Inflammatory macrophage treated with lipopolysaccharide for 4 hours (primary cell): Measurements from ENCODE around the gene AIPL1.

Experiments used
- DNase-seq: peaks from one replicate; pipeline ENCODE4 v3.0.0-alpha.2; 2020

AIPL1 gene

GRCh38 chr17:6465206-6466003, 30.5 kb upstream of the AIPL1 start:
- DNase-seq = no peak

DNA sequence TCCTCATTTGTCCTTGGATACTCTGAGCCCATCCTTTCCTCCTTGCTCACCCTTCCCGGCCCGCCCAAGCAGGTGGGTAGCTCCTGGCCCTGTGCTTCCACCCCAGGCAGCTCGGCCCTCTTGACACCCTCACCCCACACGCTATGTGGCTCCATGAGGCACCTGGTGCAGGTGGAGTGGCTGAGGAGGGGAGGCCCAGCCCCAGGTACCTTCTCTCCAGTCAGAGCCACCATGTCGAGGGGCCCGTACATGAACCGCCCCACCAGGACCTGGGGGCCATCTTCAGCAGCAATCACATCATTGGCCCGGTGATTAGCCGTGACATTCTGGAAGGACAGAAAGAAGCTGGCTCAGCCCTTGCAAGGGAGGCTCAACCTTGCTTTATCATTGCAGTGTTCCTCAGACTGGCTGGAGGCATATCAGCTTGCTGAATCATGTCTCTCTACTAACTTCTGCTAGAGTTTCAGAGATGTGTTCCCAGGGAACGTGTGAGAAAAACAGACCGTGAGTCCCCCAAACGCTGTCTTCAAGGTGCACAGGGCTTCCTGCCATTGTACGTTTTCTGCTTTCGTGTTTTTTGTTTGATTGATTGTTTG, 29.6 kb upstream of the AIPL1 start:
- no peak for DNase-seq

DNA sequence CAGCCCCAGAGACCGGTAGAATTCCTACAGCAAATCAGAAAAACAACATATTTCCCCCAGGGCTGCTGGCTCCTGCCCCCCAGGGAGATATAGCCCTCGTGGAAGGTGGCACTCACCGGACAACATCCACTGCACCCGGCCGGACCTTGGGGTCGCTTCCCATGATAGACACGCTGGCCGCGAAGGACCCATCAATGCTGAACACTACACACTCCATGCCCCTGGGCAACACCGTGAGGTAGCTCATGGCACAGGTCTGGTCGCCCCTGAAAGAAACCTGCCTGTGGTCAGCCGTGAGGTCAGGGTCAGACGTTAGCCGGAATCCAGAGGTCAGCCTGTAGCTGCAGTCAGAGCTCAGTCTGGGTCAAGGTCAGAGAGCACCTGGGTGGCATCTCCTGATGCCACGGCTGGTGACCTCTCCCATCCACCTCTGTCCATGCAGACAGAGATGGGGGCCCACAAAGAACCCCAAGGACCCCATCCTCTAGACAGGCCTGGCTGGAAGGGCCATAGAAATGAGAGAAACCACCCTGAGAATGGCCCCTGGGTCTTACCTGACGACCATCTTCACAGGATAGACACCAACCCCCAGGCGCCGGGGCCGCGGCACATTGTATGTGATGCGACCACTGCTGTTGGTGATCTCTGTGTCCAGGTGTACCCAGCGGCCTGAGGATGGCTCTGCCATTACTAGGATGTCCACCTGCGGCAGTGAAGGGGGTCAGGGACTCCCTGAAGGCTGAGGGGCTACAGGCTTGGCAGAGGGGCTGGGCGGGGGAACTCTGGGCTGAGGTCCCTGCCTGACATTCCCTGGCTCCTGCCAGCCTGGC, 28.9 kb upstream of the AIPL1 start:
- DNase-seq = no peak

GRCh38 chr17:6462692-6463091, 27.8 kb upstream of the AIPL1 start:
- no peak for DNase-seq

GRCh38 chr17:6461792-6462524, 27.0 kb upstream of the AIPL1 start:
- no peak for DNase-seq

GRCh38 chr17:6461246-6461645, 26.3 kb upstream of the AIPL1 start:
- DNase-seq = no peak

DNA sequence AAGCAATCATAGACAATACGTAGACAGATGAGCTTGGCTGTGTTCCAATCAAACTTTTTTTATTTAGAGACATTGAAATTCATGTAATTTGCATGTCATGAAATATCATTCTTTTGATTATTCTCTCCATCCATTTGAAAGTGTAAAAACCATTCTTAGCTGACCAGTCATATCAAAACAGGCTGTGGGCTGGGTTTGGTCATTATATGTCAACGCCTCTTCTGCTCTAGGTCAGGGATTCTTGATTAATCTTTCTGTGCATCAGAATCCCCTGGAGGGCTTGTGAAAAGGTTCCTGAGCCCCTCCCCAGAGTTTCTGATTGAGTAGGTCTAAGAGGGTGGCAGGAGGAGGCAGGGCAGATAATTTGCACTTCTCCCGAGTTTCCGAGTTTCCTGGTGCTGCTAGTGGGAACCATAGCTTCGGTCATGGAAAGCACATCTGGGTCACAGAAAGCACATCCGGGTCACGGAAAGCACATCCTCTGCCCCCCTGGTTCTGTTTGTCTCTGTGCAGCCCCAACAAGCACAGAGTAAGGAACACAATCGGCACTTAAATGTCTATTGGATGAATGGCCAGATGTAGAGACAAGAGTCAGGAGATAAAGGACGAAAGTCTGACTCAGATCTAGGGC, 25.7 kb upstream of the AIPL1 start:
- no peak for DNase-seq

DNA sequence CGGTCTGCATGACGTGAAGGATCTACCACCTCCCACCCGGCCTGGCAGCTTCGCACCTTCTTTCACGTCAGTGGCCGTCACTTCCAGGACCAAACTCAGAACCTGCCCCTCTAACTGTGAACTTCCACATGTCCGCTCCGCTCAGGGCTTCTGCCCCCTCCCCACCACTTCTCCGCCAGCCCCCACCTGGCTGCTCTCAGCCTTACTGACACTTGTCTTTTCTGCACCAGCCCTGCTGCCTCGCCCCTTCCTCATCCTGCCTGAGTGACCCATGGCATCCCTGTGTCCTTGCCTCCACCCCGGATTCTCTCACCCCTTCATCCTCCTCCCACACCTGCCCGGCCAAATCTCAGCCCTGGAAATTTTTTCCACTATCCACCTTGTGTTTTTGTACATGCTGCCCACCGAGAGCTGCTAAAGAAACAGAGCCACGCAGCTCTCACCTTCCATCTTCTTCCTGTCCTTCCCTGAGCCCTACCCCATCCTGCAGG, 23.6 kb upstream of the AIPL1 start:
- DNase-seq = no peak

GRCh38 chr17:6457688-6458459, 23.0 kb upstream of the AIPL1 start:
- no peak for DNase-seq

DNA sequence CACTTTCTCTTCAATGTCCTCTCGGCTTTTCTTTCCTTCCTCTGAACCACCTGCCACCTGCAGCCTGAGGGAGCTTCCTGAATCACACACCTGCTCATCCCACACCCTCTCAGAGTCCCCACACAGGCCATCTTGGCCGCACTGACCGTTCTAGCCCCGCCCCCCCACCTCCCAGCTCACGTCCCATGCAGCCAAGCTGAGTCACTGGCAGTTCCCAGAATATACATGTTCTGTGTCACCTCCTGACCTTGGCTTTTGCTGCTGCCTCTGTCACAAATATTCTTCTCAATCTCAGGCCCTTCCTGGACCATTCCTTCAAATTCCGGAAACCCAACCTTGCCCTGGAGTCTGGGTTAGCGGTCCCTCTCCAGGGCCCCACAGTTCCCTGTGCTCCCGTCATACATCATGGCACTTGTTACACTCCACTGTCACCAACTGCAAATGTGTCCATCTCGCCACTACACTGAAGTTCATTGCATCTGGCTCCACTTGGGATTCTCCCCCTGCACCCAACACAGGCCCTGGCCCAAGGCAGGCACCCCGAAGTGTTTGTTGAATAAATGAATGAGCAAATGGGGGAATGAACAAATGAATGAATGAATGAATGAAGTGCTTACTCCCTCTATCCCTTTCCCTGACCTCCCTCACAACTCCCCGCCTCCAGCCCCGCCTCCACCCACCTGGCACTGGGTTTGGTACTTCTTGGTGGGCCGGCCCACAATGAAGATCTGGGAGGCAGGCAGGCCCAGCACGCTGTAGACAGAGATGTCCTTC, 22.2 kb upstream of the AIPL1 start:
- DNase-seq = peak; percentile 44

GRCh38 chr17:6456321-6456720, 21.4 kb upstream of the AIPL1 start:
- DNase-seq = no peak

- DNase-seq = peak; percentile 9
Measured at GRCh38 chr17:6455321-6455705, 20.4 kb upstream of the AIPL1 start.

DNA sequence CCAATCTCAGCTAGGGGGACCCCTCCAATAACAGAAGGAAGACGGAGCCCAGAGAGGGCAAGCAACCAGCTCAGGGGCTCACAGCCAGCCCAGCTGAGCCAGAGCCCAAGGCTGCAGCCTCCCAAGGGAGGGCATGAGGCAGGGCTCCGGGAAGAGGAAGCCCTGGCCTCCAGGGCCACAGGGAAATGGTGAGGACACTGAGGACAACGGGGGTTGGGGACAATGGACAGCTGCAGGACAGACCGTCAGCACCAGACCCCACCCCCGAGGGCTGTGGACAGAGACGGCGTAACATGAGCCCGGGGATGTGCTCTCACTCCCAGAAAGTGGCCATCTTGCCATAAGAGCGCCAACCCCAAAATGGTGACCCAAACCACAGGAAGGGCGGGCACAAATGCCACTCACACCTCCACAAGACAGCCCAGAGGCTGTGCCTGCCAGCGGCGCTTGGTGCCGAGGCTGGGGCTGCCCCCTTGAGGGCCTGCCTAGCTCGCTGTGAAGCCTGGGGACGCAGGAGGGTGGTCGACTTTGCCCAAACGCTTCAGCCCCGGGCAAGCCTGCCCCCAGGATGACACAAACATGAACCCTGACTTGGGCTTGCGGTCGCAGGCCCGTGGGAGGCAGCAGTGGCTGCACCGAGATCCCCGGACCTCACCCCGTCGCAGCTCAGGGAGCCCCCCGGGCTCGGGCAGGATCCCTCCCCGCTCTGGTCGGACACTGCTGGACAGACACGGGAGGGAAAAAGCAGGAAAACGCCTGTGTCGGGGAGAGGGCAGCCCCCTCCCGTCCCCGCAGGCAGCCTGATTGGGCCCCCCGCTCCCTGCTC, 19.8 kb upstream of the AIPL1 start:
- DNase-seq = no peak

DNA sequence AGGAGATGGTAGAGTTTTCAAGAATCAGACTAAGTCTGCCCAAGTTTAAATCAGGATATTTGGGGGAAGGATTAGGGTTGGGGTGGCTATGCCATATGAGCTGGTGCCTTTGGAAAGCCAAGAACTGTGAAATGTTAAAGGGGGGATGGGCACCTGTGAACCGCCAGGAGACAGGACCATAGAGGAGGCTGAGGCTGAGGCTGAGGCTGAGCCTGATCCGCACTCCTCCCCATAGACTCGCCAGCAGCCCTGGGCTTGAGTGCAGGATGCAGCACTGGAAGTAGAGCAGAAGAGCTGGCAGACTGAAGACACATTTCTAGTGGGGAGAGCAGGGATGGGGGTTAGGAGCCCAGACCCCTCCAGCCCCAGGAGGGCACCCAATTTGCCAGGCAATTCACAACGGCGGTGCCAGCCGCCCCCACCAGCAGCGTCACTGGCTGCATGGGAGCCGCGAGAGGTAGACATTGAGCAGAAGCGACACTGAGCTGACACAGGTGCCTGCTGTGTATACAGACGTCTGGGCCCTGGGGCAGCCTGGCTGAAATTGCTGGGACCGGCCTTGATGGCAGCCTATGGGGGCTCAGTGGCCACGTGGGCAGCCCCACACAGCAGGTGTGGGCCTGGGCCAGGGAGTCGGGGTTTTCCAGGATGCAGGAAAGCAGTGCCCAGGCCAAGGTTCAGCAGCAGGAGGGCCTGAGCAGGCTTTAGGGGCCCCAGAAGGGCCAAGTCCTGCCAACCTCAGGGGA, 18.5 kb upstream of the AIPL1 start:
- DNase-seq = no peak

GRCh38 chr17:6452471-6453266, 17.7 kb upstream of the AIPL1 start:
- DNase-seq = no peak

- DNase-seq = no peak
Measured at GRCh38 chr17:6450926-6451832, 16.3 kb upstream of the AIPL1 start.

GRCh38 chr17:6449307-6449706, 14.4 kb upstream of the AIPL1 start:
- DNase-seq = no peak
